Chondrocyte (in vitro differentiated cells): ENCODE results near the gene ARVCF. TPM values are rescaled to one million over a fixed set of nuclear protein-coding genes. Genes with fewer than 3 reads are reported as not detected.

ENCODE experiments used
- DNase-seq: peaks from one replicate; pipeline ENCODE4 v3.0.0; 2021; ENCODE audit warnings: mixed read lengths, low spot score
- H3K27ac Mint-ChIP-seq: one replicate; pipeline ENCODE4 v1.8.0; 2021; ENCODE audit warnings: mild to moderate bottlenecking, moderate library complexity, mixed read lengths; ENCODE audit not compliant: unreplicated experiment
- H3K27me3 Mint-ChIP-seq: 2 replicates; pipeline ENCODE4 v1.8.0; 2021; ENCODE audit warnings: low read depth, mixed read lengths
- H3K36me3 Mint-ChIP-seq: 2 replicates; pipeline ENCODE4 v1.8.0; 2021; ENCODE audit warnings: low read depth, mixed read lengths
- H3K4me1 Mint-ChIP-seq: 2 replicates; pipeline ENCODE4 v1.8.0; 2021; ENCODE audit warnings: low read depth, mild to moderate bottlenecking, mixed read lengths
- H3K4me3 Mint-ChIP-seq: one replicate; pipeline ENCODE4 v1.8.0; 2021; ENCODE audit warnings: mild to moderate bottlenecking, moderate library complexity, mixed read lengths; ENCODE audit not compliant: unreplicated experiment
- H3K9me3 Mint-ChIP-seq: 2 replicates; pipeline ENCODE4 v1.8.0; 2021; ENCODE audit warnings: low read depth, mixed read lengths
- CTCF ChIP-seq: fragments of 200-600 bp; sonication (generic); IDR thresholded peaks from 2 replicates; pipeline ENCODE4 v1.5.0; 2021; ENCODE audit warnings: antibody characterized with exemption, mild to moderate bottlenecking, moderate library complexity
- total RNA-seq: library from RNA; stranded (reverse); gene quantifications from 3 replicates; pipeline ENCODE4 v1.2.1, GENCODE V29; 2021

Gene ARVCF
- total RNA-seq, 1 donor from 2014 or later, result 24.2 TPM

GRCh38 chr22:19973551-19974267 is 42.9 kb downstream of the ARVCF start:
- H3K4me1 Mint-ChIP-seq, result peaks cover 7% of the 10 kb centered on the region
- no peaks in the 10 kb centered on the region for H3K27me3 Mint-ChIP-seq
- TF ChIP-seq CTCF, result no peak
- H3K36me3 Mint-ChIP-seq, result peaks cover 2% of the 10 kb centered on the region
- H3K9me3 Mint-ChIP-seq, result no peaks in the 10 kb centered on the region
- no peak overlapping the region for H3K4me3 Mint-ChIP-seq
- no peak for DNase-seq
- H3K27ac Mint-ChIP-seq, result no peak overlapping the region

- H3K4me3 Mint-ChIP-seq, result no peak overlapping the region
- DNase-seq, result no peak
- H3K36me3 Mint-ChIP-seq, result peaks cover 2% of the 10 kb centered on the region
- TF ChIP-seq CTCF, result no peak
- no peak overlapping the region for H3K27ac Mint-ChIP-seq
- peaks cover 7% of the 10 kb centered on the region for H3K4me1 Mint-ChIP-seq
- H3K9me3 Mint-ChIP-seq, result no peaks in the 10 kb centered on the region
- H3K27me3 Mint-ChIP-seq, result no peaks in the 10 kb centered on the region
Observed at GRCh38 chr22:19972652-19973550, 43.7 kb downstream of the ARVCF start.

GRCh38 chr22:19972251-19972650 is 44.4 kb downstream of the ARVCF start:
- TF ChIP-seq CTCF, result no peak
- Mint-ChIP-seq H3K4me3 (no peak overlapping the region), H3K27me3 (no peaks in the 10 kb centered on the region), H3K36me3 (peaks cover 3% of the 10 kb centered on the region), H3K9me3 (no peaks in the 10 kb centered on the region), H3K27ac (no peak overlapping the region), H3K4me1 (peaks cover 7% of the 10 kb centered on the region)
- DNase-seq, result no peak

- H3K36me3 Mint-ChIP-seq, result peaks cover 6% of the 10 kb centered on the region
- peaks cover 7% of the 10 kb centered on the region for H3K4me1 Mint-ChIP-seq
- no peak for DNase-seq
- TF ChIP-seq CTCF, result no peak
- no peaks in the 10 kb centered on the region for H3K9me3 Mint-ChIP-seq
- H3K4me3 Mint-ChIP-seq, result no peak overlapping the region
- H3K27me3 Mint-ChIP-seq, result no peaks in the 10 kb centered on the region
- H3K27ac Mint-ChIP-seq, result no peak overlapping the region
Observed at GRCh38 chr22:19971276-19972124, 45.1 kb downstream of the ARVCF start.
